ENCODE results near the gene KIF4A.

KIF4A gene

DNA sequence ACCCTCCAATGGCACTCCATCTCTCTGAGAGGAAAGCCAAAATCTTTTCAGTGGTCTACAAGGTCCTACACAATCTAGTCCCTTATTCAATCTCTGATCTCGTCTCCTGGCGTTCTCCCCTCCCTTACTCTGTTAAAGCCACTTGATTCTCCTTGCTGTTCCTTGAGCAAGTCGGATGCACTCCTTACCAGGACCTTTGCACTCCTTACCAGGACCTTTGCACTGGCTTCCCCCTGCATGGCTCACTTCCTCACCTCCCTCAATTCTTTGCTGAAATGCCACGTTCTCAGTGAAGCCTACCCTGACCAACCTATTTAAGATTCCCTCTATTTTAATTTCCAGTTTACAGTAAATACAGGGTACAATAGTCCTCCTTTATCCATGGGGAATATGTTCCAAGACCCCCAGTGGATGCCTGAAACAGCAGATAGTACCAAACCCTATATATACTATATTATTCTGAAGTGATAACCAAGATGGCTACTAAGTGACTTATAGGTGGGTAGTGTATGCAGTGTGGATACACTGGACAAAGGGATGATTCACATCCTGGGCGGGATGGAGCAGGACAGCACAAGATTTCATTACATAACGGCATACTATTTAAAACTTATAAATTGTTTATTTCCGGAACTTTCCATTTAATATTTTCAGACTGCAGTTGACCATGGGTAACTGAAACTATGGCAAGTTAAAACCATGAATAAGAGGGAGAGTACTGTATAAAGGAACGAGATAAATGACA is 148.2 kb downstream of the KIF4A start:
- TF ChIP-seq, protein P1, sequence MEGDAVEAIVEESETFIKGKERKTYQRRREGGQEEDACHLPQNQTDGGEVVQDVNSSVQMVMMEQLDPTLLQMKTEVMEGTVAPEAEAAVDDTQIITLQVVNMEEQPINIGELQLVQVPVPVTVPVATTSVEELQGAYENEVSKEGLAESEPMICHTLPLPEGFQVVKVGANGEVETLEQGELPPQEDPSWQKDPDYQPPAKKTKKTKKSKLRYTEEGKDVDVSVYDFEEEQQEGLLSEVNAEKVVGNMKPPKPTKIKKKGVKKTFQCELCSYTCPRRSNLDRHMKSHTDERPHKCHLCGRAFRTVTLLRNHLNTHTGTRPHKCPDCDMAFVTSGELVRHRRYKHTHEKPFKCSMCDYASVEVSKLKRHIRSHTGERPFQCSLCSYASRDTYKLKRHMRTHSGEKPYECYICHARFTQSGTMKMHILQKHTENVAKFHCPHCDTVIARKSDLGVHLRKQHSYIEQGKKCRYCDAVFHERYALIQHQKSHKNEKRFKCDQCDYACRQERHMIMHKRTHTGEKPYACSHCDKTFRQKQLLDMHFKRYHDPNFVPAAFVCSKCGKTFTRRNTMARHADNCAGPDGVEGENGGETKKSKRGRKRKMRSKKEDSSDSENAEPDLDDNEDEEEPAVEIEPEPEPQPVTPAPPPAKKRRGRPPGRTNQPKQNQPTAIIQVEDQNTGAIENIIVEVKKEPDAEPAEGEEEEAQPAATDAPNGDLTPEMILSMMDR (IDR thresholded peaks at IDR 0.05; ENCODE audit: low read depth, low read length, missing control alignments): no peak
- DNase-seq (ENCODE audit: extremely low read depth, low read depth): no peak
- no peak overlapping the region for H3K4me3 ChIP-seq (replicated peaks; ENCODE audit: low read depth, low read length)

DNA sequence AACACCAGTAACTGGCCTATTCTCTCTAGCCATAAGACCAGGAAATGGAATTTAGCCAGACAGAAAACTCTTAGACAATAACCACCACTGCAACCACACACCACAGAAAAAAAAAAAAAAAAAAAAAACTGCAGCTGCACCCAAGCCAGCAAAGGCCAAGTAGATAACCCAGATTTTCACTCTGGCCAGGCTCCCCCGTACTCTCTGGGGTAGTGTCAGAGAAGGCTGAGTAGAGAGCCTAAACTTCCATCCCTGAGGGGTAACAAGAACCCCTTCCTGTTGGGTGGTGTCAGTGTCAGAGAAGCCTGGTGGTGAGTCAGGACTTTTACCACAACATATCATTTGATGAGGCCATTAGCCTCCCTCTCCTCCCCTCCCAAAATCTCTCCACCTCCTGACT is 149.1 kb downstream of the KIF4A start:
- TF ChIP-seq, protein P1 (IDR thresholded peaks at IDR 0.05; ENCODE audit: low read depth, low read length, missing control alignments): no peak
- DNase-seq (ENCODE audit: extremely low read depth, low read depth): no peak
- no peak overlapping the region for H3K4me3 ChIP-seq (replicated peaks; ENCODE audit: low read depth, low read length)

DNA sequence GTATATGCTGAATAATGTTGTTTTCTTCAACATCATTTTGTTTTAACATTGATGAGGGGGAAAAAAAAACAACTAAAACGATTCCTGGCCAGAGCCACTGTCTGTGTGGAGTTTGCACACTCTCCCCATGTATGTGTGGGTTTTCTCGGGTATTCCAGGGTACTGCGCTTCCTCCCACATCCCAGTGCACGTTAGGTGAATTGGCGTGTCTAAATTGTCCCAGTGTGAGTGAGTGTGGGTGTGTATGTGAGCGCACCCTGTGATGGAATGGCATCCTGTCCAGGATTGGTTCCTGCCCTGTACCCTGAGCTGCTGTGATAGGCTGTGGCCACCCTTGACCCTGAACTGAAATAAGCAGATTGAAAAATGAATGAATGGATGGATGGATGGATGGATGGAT is 152.3 kb downstream of the KIF4A start:
- TF ChIP-seq, protein P1 (IDR thresholded peaks at IDR 0.05; ENCODE audit: low read depth, low read length, missing control alignments): no peak
- DNase-seq (ENCODE audit: extremely low read depth, low read depth): no peak
- H3K4me3 ChIP-seq (replicated peaks; ENCODE audit: low read depth, low read length): no peak overlapping the region

DNA sequence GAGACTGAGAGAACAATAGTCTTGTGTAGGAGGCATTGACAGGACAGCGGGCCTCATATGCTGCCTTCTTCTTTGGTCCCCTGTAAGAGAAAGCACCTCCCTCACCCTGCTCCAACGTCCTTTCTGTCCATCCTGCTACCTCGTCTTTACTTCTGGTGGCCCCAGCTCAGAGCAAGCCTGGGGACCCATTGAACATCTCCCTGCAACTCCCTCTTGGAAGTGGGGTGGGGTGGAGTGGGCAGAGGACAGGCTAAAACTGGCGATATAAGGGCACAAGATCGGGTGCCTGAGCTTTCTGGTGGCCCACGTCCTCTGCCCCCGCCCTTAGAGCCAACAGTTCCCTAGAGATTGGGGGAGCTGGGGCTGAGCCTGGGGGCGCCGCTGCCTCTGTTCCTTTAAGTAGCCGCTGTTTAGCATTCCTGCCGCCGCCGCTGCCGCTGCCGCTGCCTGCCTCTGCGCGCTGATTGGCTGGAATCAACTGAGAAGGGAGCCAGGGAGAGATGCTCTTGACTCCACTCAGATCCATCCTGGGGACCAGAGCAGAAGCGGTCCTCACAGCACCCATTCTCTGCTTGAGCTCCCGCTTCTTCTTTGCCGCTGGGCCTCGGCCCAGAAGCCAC is 154.5 kb downstream of the KIF4A start, which contains the start of gene DLG3:
DLG3 (plus strand) TSS at position 510 of the 620 bp plus-strand sequence. CDS start 367 bp downstream, outside the sequence.
- no peak within 1 kb of the TSS for H3K4me3 ChIP-seq (replicated peaks; ENCODE audit: low read depth, low read length)
- TF ChIP-seq, protein P1 (IDR thresholded peaks at IDR 0.05; ENCODE audit: low read depth, low read length, missing control alignments): no peak
- DNase-seq (ENCODE audit: extremely low read depth, low read depth): no peak

DNA sequence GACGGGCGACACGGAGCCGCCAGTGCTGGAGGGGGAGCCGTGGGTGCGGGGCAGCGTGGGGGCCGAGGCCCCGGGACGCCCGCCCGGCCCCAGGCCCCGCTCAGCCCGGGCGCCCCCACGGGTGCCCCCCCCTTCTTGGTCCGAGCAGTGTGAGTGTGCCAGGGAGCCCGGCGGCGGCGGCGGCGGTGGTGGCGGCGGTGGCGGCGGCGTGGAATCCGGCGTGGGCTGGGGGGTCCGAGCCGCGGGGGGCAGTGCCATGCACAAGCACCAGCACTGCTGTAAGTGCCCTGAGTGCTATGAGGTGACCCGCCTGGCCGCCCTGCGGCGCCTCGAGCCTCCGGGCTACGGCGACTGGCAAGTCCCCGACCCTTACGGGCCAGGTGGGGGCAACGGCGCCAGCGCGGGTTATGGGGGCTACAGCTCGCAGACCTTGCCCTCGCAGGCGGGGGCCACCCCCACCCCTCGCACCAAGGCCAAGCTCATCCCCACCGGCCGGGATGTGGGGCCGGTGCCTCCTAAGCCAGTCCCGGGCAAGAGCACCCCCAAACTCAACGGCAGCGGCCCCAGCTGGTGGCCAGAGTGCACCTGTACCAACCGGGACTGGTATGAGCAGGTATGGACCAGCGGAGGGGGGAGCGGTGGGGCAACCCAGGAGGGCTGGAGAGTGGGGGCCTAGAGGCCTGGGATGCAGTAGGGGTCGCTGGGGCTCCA is 155.2 kb downstream of the KIF4A start:
- no peak overlapping the region for H3K4me3 ChIP-seq (replicated peaks; ENCODE audit: low read depth, low read length)

DNA sequence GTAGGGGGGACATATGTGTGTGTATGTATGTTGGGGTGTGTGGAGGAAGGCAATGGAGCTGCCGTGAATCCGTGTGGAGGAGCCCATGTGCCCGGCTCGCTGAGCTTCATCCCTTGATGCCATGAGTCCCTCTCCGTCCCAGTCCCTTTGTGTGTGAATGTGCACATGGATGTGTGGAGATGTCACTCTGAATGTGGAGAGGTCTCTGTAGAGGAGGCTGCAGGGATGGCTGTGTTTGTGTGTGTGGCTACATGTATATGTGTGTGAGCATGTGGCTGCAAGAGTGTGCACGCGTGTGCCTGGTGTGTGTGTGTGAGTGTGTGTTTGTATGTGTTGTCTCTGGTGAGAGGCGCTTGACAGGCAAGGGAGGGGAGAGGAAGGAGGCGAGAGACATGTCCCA is 156.0 kb downstream of the KIF4A start:
- TF ChIP-seq, protein P1 (IDR thresholded peaks at IDR 0.05; ENCODE audit: low read depth, low read length, missing control alignments): no peak
- H3K4me3 ChIP-seq (replicated peaks; ENCODE audit: low read depth, low read length): no peak overlapping the region
- no peak for DNase-seq (ENCODE audit: extremely low read depth, low read depth)

More for the DNA sequence above, 155.2 kb downstream of the KIF4A start:
- TF ChIP-seq, protein P1 (IDR thresholded peaks at IDR 0.05; ENCODE audit: low read depth, low read length, missing control alignments): no peak
- no peak for DNase-seq (ENCODE audit: extremely low read depth, low read depth)

Measured in HFF-Myc (cell line).